H1 (cell line): ENCODE measurements around the gene CIAO3. TPM values are rescaled to one million over a fixed set of nuclear protein-coding genes. Genes with fewer than 3 reads are reported as not detected.

Experiments used
- polyA plus RNA-seq, 7 experiments: library from polyadenylated mRNA; depleted of rRNA in 3 of 7; stranded (reverse) in 5 of 7; unstranded in 2 of 7; fragments of >200 nt in 5 of 7; fragments of 200-250 nt in 2 of 7; gene quantifications; 1 replicate in 5 of 7; 2 replicates in 1 of 7; 4 replicates in 1 of 7; pipeline versions ENCODE4 v1.2.1 to v1.2.3, GENCODE V29; 2011 to 2013; ENCODE audit warnings: missing spikeins in 2 of 7, mixed read lengths in 2 of 7
- total RNA-seq: library from RNA; stranded (reverse); fragmentation: NEBNext Ultra II Directional; extraction: Animal tissue kit (Norgen Biotek cat#: 25700); gene quantifications from 2 replicates; pipeline ENCODE4 v1.2.1, GENCODE V29; 2021
- TF ChIP-seq, protein P1 (sequence below), 3 experiments: IDR thresholded peaks; 1 replicate in 2 of 3; 2 replicates in 1 of 3; pipeline versions ENCODE4 v1.5.1 to v1.6.1; 2011; ENCODE audit warnings: low read length in 3 of 3, mild to moderate bottlenecking in 3 of 3, inconsistent platforms in 2 of 3, low read depth in 1 of 3, moderate library complexity in 1 of 3; ENCODE audit not compliant: insufficient read depth in 1 of 3; ENCODE audit errors: control extremely low read depth in 1 of 3

The CIAO3 gene
- total and polyA plus RNA-seq, 2 of the 8 experiments (the other 6 are each of a cell fraction or from before 2014, with no cell fraction given): 20.0 to 20.4 TPM

- TF ChIP-seq, protein P1, sequence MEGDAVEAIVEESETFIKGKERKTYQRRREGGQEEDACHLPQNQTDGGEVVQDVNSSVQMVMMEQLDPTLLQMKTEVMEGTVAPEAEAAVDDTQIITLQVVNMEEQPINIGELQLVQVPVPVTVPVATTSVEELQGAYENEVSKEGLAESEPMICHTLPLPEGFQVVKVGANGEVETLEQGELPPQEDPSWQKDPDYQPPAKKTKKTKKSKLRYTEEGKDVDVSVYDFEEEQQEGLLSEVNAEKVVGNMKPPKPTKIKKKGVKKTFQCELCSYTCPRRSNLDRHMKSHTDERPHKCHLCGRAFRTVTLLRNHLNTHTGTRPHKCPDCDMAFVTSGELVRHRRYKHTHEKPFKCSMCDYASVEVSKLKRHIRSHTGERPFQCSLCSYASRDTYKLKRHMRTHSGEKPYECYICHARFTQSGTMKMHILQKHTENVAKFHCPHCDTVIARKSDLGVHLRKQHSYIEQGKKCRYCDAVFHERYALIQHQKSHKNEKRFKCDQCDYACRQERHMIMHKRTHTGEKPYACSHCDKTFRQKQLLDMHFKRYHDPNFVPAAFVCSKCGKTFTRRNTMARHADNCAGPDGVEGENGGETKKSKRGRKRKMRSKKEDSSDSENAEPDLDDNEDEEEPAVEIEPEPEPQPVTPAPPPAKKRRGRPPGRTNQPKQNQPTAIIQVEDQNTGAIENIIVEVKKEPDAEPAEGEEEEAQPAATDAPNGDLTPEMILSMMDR (IDR thresholded peaks at IDR 0.05; ENCODE audit: control extremely low read depth in 1 of 3, insufficient read depth in 1 of 3, low read depth in 1 of 3, low read length in 3 of 3): peak; percentile 61 to 87 (median 78)
Measured at GRCh38 chr16:745739-746138, 4.9 kb upstream of the CIAO3 start (continued).
